H9 (cell line): Measurements from ENCODE around the gene JMJD1C. TPM values are rescaled to one million over a fixed set of nuclear protein-coding genes. Genes with fewer than 3 reads are reported as not detected.

Experiments used
- DNase-seq: peaks from one replicate; pipeline ENCODE4 v3.0.0-alpha.2; 2017
- H2AFZ ChIP-seq: one replicate; pipeline ENCODE4 v1.6.1; 2013; ENCODE audit warnings: mild to moderate bottlenecking, low read length, control low read depth, moderate library complexity
- H2AK5ac ChIP-seq: 2 replicates; pipeline ENCODE4 v1.6.1; 2013; ENCODE audit warnings: low read length, control low read depth, mixed read lengths; ENCODE audit not compliant: insufficient read length
- H2BK120ac ChIP-seq: one replicate; pipeline ENCODE4 v1.6.1; 2013; ENCODE audit warnings: low read depth, mild to moderate bottlenecking, low read length, control low read depth, inconsistent platforms; ENCODE audit not compliant: poor library complexity, severe bottlenecking
- H2BK12ac ChIP-seq: 2 replicates; pipeline ENCODE4 v1.6.1; 2013; ENCODE audit warnings: low read length, control low read depth, mixed read lengths, low read depth; ENCODE audit not compliant: insufficient read length
- H2BK15ac ChIP-seq: 2 replicates; pipeline ENCODE4 v1.6.1; 2013; ENCODE audit warnings: low read depth, low read length, control low read depth
- H2BK20ac ChIP-seq: one replicate; pipeline ENCODE4 v1.6.1; 2013; ENCODE audit warnings: low read depth, mild to moderate bottlenecking, low read length, control low read depth, inconsistent platforms; ENCODE audit not compliant: poor library complexity, severe bottlenecking
- H2BK5ac ChIP-seq: 2 replicates; pipeline ENCODE4 v1.6.1; 2013; ENCODE audit warnings: low read length, control low read depth, mixed read lengths; ENCODE audit not compliant: insufficient read length
- H3K14ac ChIP-seq: 2 replicates; pipeline ENCODE4 v1.6.1; 2013; ENCODE audit warnings: low read length, control low read depth; ENCODE audit not compliant: insufficient read depth
- H3K18ac ChIP-seq: 2 replicates; pipeline ENCODE4 v1.6.1; 2013; ENCODE audit warnings: low read depth, mild to moderate bottlenecking, mixed read lengths, low read length, control low read depth; ENCODE audit not compliant: insufficient read length
- H3K23ac ChIP-seq: 2 replicates; pipeline ENCODE4 v1.6.1; 2013; ENCODE audit warnings: low read length, control low read depth, mixed read lengths, low read depth; ENCODE audit not compliant: insufficient read length
- H3K23me2 ChIP-seq: 2 replicates; pipeline ENCODE4 v1.6.1; 2013; ENCODE audit warnings: low read depth, mild to moderate bottlenecking, mixed read lengths, low read length, control low read depth; ENCODE audit not compliant: insufficient read length, poor library complexity, severe bottlenecking
- H3K27ac ChIP-seq: 2 replicates; pipeline ENCODE4 v1.5.1; 2013; ENCODE audit warnings: low read length, control low read depth, mixed read lengths, low read depth; ENCODE audit not compliant: insufficient read length
- H3K27me3 ChIP-seq: 2 replicates; pipeline ENCODE4 v1.6.1; 2013; ENCODE audit warnings: low read length, control low read depth, inconsistent platforms; ENCODE audit not compliant: insufficient read depth
- H3K4ac ChIP-seq: 2 replicates; pipeline ENCODE4 v1.6.1; 2013; ENCODE audit warnings: low read depth, mild to moderate bottlenecking, control low read depth, inconsistent platforms, low read length, moderate library complexity
- H3K4me1 ChIP-seq: 2 replicates; pipeline ENCODE4 v1.6.1; 2013; ENCODE audit warnings: low read length, control low read depth, inconsistent platforms; ENCODE audit not compliant: insufficient read depth
- H3K4me2 ChIP-seq: 2 replicates; pipeline ENCODE4 v1.6.1; 2013; ENCODE audit warnings: low read length, control low read depth, mixed read lengths; ENCODE audit not compliant: insufficient read length, insufficient read depth
- H3K56ac ChIP-seq: 2 replicates; pipeline ENCODE4 v1.6.1; 2013; ENCODE audit warnings: low read depth, mild to moderate bottlenecking, mixed read lengths, low read length, control low read depth; ENCODE audit not compliant: insufficient read length
- H3K79me1 ChIP-seq: 2 replicates; pipeline ENCODE4 v1.6.1; 2013; ENCODE audit warnings: low read depth, mild to moderate bottlenecking, moderate library complexity, low read length, control low read depth, inconsistent platforms; ENCODE audit not compliant: insufficient read depth, poor library complexity, severe bottlenecking
- H3K79me2 ChIP-seq: 2 replicates; pipeline ENCODE4 v1.6.1; 2013; ENCODE audit warnings: low read length, control low read depth, inconsistent platforms; ENCODE audit not compliant: insufficient read depth
- H3K9ac ChIP-seq: 2 replicates; pipeline ENCODE4 v1.6.1; 2013; ENCODE audit warnings: low read length, control low read depth, mixed read lengths; ENCODE audit not compliant: insufficient read length; ENCODE audit errors: extremely low read depth
- H3K9me3 ChIP-seq: one replicate; pipeline ENCODE4 v1.6.1; 2013; ENCODE audit warnings: low read depth, low read length, inconsistent platforms; ENCODE audit not compliant: control insufficient read depth
- H3T11ph ChIP-seq: one replicate; pipeline ENCODE4 v1.6.1; 2013; ENCODE audit warnings: mild to moderate bottlenecking, low read length, control low read depth, inconsistent platforms
- H4K20me1 ChIP-seq: one replicate; pipeline ENCODE4 v1.6.1; 2013; ENCODE audit not compliant: control insufficient read depth, insufficient read length, insufficient read depth
- H4K5ac ChIP-seq: 2 replicates; pipeline ENCODE4 v1.6.1; 2013; ENCODE audit warnings: low read depth, mild to moderate bottlenecking, mixed read lengths, low read length, control low read depth; ENCODE audit not compliant: insufficient read length
- H4K8ac ChIP-seq: replicated peaks from 2 replicates; pipeline ENCODE4 v1.6.1; 2013; ENCODE audit warnings: low read length, control low read depth, mixed read lengths, low read depth; ENCODE audit not compliant: insufficient read length
- H4K91ac ChIP-seq: 2 replicates; pipeline ENCODE4 v1.6.1; 2013; ENCODE audit warnings: low read depth, mild to moderate bottlenecking, moderate library complexity, mixed read lengths, low read length, control low read depth; ENCODE audit not compliant: insufficient read length
- H3K27ac Mint-ChIP-seq, 3 experiments: 2 replicates in 2 of 3; 3 replicates in 1 of 3; pipeline ENCODE4 v1.8.0; 2020 to 2021; ENCODE audit warnings: mixed read lengths in 3 of 3, mild to moderate bottlenecking in 1 of 3, moderate library complexity in 1 of 3
- H3K27me3 Mint-ChIP-seq: 2 replicates; pipeline ENCODE4 v1.8.0; 2021; ENCODE audit warnings: low read depth, mild to moderate bottlenecking, moderate library complexity, mixed read lengths
- H3K36me3 Mint-ChIP-seq, 3 experiments: 2 replicates in 2 of 3; 3 replicates in 1 of 3; pipeline ENCODE4 v1.8.0; 2020 to 2021; ENCODE audit warnings: low read depth in 3 of 3, mixed read lengths in 3 of 3; ENCODE audit not compliant: insufficient read depth in 1 of 3
- H3K4me1 Mint-ChIP-seq, 2 experiments: 2 replicates each; pipeline ENCODE4 v1.8.0; 2020; ENCODE audit warnings: mixed read lengths in 2 of 2
- H3K4me3 Mint-ChIP-seq, 2 experiments: 2 replicates in 1 of 2; 3 replicates in 1 of 2; pipeline ENCODE4 v1.8.0; 2020 to 2021; ENCODE audit warnings: mild to moderate bottlenecking in 2 of 2, mixed read lengths in 2 of 2, moderate library complexity in 1 of 2
- H3K9me3 Mint-ChIP-seq, 2 experiments: 2 replicates in 1 of 2; 3 replicates in 1 of 2; pipeline ENCODE4 v1.8.0; 2020; ENCODE audit warnings: mild to moderate bottlenecking in 2 of 2, mixed read lengths in 2 of 2, moderate library complexity in 1 of 2
- WGBS: extraction: QIAGEN DNeasy Blood & Tissue Kit; methylation state at CpG from one replicate; pipeline ENCODE4 v1.1.7; 2013; ENCODE audit warnings: missing lambda C conversion rate, low lambda C conversion rate, mixed read lengths; ENCODE audit not compliant: insufficient read length; ENCODE audit errors: extremely low coverage; 5-methylcytosine and 5-hydroxymethylcytosine counted together
- total RNA-seq: library from RNA; stranded (reverse); gene quantifications from 2 replicates; pipeline ENCODE4 v1.2.1, GENCODE V29; 2021
- TF ChIP-seq, protein P1 (sequence below): fragments of 200-600 bp; sonication (generic); conservative IDR thresholded peaks from 3 replicates; pipeline ENCODE4 v1.8.0; 2021; ENCODE audit warnings: antibody characterized with exemption, mild to moderate bottlenecking

JMJD1C gene
- total RNA-seq, 1 experiment from 2014 or later: 200 TPM

- Histone ChIP-seq H3K27me3 (no peaks in the 10 kb centered on the region), H3K56ac (no peak overlapping the region), H3T11ph (no peak overlapping the region), H2AFZ (no peak overlapping the region), H3K27ac (no peak overlapping the region), H3K4me1 (no peaks in the 10 kb centered on the region), H3K79me1 (peaks cover 3% of the 10 kb centered on the region), H3K4ac (no peak overlapping the region), H3K9me3 (no peaks in the 10 kb centered on the region), H4K8ac (no peak overlapping the region), H3K18ac (no peak overlapping the region), H2BK120ac (no peak overlapping the region), H3K23me2 (no peaks in the 10 kb centered on the region), H2AK5ac (no peak overlapping the region), H2BK15ac (no peak overlapping the region), H3K14ac (no peak overlapping the region), H2BK12ac (no peak overlapping the region), H3K23ac (no peak overlapping the region), H4K5ac (no peak overlapping the region), H2BK20ac (no peak overlapping the region), H4K20me1 (no peaks in the 10 kb centered on the region), H3K4me2 (no peak overlapping the region), H4K91ac (no peak overlapping the region), H3K79me2 (no peaks in the 10 kb centered on the region; the same call in 1 of the 2 replicates), H2BK5ac (no peak overlapping the region), H3K9ac (no peak overlapping the region)
- Mint-ChIP-seq H3K27me3 (no peaks in the 10 kb centered on the region), H3K36me3 (peaks cover 0 to 4% (median 0%) of the 10 kb centered on the region in 3 experiments; a peak in 2 of 7 replicates), H3K9me3 (no peaks in the 10 kb centered on the region), H3K27ac (peak overlapping the region in 1 of 3 experiments; percentile 87; a peak in 3 of 7 replicates), H3K4me1 (peaks cover 12 to 17% of the 10 kb centered on the region in 2 experiments), H3K4me3 (no peak overlapping the region)
- no peak for DNase-seq
- TF ChIP-seq, protein P1, sequence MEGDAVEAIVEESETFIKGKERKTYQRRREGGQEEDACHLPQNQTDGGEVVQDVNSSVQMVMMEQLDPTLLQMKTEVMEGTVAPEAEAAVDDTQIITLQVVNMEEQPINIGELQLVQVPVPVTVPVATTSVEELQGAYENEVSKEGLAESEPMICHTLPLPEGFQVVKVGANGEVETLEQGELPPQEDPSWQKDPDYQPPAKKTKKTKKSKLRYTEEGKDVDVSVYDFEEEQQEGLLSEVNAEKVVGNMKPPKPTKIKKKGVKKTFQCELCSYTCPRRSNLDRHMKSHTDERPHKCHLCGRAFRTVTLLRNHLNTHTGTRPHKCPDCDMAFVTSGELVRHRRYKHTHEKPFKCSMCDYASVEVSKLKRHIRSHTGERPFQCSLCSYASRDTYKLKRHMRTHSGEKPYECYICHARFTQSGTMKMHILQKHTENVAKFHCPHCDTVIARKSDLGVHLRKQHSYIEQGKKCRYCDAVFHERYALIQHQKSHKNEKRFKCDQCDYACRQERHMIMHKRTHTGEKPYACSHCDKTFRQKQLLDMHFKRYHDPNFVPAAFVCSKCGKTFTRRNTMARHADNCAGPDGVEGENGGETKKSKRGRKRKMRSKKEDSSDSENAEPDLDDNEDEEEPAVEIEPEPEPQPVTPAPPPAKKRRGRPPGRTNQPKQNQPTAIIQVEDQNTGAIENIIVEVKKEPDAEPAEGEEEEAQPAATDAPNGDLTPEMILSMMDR: no peak
- no CpG with 5 or more reads among the region's 2 CpGs for WGBS
Measured at GRCh38 chr10:63409465-63410027, 56.2 kb downstream of the JMJD1C start.
